GM19023 (cell line): Measurements from ENCODE around the gene C20orf96.

Experiments
- ATAC-seq: cut with Tn5 transposase; IDR thresholded peaks from one replicate; pipeline ENCODE4 v1.9.1; 2021; ENCODE audit warnings: mild to moderate bottlenecking, moderate library complexity; ENCODE audit not compliant: unreplicated experiment

The C20orf96 gene

DNA sequence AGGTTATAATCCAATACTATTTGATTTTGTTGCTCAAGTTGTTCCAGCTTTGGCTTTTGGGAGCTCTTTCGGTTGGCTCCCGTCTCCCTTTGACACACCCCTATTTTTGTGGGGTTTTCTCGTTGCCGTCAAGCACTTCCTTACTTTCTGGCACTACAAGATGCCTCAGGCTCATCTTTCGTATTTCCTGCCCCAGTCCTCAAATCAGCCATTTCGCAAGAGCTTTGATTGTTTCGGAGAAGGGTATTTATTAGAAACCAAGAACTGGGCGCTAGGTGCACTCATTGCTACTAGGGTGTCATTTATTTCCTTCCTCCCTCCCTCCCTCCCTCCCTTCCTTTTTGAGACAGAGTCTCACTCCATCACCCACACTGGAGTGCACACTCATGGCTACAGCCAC is 21.5 kb upstream of the C20orf96 start:
- ATAC-seq: no peak

DNA sequence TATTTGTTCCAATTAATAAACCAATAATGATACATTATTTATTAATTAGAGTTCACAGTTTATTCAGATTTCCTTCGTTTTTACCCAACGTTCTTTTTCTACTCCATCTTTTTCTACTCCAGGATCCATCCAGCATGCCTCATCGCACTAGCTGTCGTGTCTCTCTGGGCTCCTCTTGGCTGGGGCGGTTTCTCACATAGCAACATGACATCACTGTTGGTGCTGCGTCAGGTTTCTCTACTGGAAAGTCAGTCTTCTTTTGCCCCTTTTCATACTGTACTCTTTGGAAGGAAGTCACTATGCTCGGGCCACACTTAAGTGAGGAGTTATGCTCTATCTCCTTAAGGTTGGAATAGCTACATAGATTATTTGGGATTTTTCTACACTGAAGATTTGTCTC is 21.1 kb upstream of the C20orf96 start:
- ATAC-seq: no peak

DNA sequence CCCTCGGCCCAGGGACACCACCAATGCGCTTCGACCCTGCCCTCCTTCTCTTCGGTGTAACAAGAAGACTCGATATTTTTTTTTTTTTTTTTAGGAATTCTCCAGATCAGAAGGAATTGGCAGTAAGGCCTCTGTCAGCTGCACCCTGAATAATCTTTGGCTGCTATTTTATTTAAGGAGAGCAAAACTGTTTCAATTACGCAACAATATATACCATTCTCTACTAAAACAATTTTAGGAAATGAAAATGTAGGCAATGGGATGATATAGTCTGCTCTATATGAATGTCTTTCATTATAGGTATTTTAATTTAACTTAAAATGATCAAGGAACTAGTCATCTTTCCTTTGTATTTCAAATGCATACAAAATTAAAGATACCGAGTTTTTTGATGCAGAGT is 20.1 kb upstream of the C20orf96 start:
- no peak for ATAC-seq

DNA sequence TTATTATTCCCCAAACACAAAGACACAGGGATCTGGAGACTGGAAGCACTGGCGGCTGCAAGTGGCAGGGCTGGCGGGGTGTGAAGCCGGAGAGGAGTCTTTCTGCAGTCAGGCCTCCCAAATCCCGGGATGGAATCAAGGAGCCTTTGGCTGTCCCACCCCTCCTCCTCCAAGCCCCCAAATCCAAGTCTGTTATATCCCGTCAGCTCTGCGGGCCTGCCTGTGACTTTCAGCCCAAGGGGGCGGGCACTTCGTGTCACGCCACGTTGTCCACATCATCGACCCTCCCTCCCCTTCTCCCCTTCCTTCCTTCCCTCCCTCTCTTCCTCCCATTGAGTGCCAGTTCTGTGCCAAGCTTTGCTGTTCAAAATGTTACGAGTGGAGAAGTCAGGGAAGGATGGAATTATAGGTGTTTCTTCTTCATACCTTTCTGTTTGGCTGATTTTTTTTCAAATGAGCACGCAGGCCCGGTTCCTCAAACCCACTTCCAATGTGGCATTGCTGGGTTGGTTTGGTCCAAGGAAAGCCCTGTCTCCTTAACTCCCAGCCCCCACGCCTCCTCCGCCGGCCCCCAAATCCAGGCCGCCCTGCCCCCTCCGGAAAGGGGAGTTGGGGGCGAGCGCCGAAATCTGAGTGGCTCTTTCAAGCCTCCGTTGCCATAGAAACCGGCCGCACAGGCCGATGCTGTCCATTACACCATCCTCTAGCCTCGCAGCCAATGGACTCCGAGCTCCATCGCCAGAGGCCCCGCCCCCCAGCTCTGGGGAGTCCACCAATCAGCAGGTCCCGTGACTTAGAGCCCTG is 19.5 kb upstream of the C20orf96 start:
- ATAC-seq: peak; percentile 99

DNA sequence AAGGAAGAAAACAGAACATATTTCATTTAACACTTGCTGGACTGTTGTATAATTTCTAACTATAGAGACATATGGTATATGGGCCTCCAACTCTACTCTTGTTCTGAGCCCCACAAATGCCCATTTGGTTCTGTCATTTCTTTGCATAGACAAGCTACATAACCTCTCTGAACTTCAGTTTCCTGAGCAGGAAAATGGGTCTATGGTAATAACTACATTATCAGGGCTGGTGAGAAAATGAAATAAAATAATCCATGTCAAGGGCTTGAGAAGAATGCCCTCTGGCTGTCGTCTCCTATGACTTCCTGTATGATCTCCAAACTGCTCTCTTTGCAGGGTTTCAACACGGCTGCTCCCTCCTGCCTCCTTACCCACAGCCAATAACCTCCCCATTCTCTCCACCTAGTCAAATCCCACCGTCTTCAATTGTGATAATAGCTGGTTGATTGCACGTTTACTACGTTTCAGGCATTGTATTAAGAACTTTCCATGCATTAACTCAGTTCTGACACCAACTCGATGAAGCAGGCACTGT is 18.8 kb upstream of the C20orf96 start:
- ATAC-seq: no peak

DNA sequence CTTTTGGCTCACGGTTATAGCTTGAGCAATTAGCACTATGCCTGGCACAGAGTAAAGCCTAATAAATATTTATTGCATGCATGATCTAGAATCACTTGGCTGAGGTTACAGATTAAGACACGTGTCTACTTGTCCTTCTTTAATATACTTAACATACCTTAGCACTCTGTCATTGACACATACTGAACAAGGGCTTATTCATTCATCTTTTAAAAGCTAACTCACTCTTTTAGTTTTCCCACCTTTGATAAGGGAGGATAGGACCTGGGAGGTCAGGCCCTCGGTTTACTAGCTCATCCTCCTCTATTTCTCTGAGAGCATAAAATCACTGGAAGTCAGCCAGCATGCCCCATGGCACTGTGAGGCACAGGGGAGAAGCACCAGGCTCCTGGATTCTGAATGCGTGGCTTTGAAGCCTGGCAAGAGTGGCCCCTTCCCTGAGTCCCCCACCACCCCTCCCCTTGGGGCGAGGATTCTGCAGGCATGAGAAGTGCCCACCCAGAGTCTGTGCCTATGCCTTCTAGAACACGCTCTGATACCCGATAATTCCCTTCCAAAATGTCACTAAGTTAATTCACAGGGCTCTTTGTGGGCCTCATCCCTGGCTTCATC is 18.0 kb upstream of the C20orf96 start:
- no peak for ATAC-seq

DNA sequence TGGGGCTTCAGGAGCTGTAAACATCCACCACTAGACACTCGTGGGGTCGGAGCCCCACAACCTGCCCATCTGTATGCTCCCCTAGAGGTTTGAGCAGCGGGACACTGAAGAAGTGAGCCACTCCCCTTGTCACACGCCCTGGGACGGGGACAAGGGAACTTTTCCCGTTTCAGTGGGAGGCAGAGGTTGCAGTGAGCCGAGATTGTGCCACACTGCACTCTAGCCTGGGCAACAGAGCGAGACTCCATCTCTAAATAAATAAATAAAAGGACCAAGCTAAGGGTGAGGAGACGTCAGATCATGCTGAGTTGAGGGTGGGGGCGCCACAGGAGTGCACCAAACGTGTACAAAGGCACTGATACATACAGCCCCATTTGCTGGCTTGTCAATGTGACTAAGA is 15.2 kb upstream of the C20orf96 start:
- no peak for ATAC-seq

DNA sequence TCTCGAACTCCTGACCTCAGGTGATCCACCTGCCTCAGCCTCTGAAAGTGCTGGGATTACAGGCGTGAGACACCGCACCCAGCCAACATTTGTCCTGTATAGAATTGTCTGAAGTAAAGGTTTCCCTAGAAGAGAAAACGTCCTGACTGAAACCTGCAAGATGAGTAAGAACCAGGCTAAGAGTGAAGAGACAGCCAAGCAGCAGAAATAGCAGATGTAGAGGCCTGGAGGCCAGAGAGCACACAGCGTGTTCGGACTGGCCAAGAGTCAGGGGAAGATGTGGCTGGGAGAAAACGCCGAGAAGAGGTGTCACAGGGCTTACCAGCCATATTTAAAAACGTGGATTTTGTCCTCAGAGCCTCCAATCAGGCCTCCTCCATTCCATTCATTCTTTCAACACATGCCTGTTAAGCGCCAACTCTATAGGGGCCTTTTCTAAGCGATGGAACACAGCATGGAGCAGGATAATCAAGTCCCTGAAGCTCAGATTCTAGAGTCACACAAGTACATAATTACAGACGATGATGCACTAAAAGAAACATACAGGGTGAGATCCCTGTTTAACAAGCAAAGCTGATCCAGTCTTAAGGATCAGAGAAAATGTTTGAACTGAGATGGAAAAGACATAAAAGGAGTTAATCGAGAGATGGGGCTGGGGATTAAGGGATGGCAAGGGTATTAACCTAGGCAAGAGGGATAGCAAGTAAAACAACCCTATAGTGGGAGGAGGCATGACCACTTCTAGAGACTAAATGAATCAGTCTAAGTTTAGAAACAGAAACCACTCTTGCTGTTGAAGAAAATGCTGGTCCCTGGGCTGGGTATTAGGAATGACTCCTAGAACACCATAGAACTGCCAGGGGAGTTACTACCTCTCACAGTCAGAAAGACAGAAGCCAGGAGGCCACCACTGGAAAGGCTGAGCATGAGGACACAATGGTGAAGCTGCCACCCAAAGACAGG is 11.6 kb upstream of the C20orf96 start:
- no peak for ATAC-seq

DNA sequence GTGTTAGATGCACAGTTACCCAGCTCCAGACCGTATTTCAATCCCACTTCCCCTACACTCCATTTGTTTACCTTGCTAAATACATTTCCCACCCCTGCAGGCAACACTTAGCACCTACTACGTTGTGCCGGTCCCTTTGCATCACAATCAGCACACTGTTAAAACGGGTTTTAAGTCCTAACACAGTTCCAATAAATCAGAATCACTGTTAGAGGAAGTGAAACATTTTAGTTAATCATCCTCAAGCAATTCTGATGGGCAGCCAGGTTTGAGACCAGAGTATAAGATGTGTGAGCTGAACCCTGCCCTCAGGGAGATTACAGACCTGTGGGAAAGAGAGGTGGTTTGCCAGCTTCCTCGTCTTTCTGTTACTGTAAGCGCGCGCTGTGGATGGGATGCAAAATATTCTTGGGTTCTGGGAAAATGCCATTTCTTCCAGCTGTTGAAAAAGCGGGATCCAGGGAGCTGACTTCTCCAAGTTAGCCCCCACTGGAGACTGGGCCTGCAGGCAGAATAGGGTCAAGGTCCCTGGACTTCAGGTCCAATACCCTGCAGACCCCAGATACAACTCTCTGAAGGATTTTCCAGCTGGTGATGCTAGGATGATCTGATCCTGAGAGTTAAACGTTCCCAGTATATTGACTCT is 9.9 kb upstream of the C20orf96 start:
- no peak for ATAC-seq

DNA sequence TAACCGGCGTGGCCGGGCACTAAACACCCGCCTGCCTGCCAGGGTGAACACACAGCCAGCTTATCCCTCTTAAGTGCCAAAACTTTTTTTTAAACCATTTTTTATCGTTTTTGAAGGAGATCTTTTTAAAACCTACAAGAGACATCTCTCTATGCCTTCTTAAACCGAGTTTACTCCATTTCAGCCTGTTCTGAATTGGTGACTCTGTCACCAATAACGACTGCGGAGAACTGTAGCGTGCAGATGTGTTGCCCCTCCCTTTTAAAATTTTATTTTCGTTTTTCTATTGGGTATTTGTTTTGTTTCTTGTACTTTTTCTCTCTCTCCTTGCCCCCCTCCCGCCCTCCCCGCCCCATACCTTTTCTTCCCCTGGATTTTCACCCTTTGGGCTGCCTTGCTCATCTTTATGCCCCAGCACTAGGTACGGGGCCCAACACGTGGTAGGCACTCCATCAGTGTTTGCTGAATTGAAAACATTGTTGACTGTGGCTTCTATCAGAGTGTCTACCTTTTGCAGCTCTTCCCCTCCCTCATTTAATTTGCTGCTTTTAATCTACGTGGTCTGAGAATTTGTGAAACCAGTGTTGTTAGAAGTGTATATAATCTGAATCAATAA is 8.3 kb upstream of the C20orf96 start:
- ATAC-seq: no peak

DNA sequence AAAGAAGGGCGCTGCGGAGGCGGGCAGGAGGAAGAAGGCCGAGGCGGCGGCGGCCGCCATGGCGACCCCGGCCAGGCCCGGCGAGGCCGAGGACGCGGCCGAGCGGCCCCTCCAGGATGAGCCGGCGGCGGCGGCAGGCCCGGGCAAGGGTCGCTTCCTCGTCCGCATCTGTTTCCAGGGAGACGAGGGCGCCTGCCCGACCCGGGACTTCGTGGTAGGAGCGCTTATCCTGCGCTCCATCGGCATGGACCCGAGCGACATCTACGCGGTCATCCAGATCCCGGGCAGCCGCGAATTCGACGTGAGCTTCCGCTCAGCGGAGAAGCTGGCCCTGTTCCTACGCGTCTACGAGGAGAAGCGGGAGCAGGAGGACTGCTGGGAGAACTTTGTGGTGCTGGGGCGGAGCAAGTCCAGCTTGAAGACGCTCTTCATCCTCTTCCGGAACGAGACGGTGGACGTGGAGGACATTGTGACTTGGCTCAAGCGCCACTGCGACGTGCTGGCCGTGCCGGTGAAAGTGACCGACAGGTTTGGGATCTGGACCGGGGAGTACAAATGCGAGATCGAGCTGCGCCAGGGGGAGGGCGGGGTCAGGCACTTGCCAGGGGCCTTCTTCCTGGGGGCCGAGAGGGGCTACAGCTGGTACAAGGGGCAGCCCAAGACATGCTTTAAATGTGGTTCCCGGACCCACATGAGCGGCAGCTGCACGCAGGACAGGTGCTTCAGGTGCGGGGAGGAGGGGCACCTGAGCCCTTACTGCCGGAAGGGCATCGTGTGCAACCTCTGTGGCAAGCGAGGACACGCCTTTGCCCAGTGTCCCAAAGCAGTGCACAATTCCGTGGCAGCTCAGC is 7.6 kb upstream of the C20orf96 start:
- ATAC-seq: peak; percentile 31

DNA sequence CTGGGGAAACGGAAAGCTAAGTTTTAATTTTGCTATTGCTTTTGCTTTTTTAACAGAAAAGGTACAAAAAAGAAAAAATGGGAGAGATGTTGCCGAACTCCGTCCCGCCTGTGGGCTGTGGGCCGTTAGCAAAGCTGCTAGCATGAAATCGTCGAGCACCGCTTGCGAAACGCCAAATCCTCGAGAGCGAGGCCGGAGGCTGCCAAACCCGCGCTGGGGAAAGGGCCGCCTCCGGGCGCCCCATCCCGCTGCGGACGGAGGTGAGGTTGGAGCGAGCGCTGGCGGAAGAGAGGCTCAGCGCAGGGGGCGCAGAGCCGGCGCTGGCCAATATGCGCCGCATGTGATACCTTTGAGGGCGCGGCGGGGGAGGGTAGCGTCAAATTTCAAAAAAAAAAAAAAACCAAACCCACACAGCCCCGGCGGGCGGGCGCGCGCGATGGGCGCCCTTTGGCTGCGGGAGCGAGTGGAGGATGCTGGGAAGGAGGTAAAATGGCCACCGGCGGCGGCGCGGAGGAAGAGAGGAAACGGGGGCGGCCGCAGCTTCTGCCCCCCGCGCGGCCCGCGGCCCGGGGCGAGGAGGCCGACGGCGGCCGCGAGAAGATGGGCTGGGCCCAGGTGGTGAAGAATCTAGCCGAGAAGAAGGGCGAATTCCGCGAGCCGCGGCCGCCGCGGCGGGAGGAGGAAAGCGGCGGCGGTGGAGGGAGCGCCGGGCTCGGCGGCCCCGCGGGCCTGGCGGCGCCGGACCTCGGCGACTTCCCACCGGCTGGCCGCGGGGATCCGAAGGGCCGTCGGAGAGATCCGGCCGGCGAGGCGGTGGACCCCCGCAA is 6.8 kb upstream of the C20orf96 start, which contains the start of gene ZCCHC3:
ZCCHC3 (plus strand) TSS at position 473 of the 827 bp plus-strand sequence; CDS start at position 490, 17 bp downstream.
- peak; percentile 80 for ATAC-seq

DNA sequence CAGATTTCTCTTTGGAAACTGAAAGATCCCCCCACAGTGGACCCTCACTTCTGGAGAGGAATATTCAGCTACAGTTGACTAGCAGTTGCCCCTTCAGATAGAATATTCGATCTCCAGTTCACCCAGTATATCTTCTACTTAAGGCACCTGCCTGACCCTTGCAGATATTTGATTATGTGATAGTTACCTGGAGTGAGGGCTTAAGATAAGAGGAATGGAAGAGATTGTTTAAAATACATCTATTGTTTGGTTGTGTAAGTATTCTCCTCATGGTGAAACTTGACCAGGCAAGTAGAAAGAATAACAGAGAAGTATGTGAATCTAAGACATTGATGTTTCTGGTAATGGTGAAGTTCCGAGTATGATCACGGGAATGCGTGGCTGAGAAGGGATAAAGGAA is 5.3 kb upstream of the C20orf96 start:
- ATAC-seq: no peak

DNA sequence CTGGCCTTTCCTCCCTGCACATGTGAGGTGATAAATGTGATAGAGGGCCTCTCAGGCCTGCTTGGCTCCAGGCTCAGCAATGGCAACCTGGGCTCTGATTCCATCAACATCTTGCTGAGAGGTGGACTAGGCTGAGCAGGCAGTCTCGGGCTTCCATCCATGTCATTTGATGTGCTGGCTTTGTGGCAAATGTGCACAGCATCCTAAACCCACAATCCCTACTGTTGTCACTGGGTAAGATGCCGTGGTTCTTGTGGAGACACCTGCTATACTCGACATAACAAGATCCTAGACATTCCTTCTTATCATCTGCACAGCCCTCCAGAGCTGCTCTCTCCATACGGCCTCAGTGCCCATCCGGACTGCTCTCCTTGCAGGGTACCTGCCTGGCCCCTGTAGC is 4.1 kb upstream of the C20orf96 start:
- ATAC-seq: no peak

DNA sequence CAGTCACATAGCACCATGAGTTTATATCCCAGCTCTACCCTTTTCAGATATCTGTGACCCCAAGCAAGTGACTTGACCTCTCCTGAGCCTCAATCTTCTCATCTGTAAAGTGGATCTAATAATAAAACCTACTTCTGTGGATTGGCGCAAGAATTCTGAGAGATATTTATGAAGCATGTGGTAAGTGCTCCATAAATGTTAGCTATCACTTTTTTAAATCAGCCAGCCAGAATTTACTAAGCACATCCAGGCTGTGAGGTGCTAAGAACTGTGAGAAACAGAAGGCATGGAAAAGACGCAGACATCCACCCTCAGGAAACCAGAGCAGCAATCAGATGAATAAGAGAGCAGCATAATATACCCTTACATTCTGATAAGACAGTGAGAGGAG is 862 bp downstream of the C20orf96 start:
- ATAC-seq: no peak

DNA sequence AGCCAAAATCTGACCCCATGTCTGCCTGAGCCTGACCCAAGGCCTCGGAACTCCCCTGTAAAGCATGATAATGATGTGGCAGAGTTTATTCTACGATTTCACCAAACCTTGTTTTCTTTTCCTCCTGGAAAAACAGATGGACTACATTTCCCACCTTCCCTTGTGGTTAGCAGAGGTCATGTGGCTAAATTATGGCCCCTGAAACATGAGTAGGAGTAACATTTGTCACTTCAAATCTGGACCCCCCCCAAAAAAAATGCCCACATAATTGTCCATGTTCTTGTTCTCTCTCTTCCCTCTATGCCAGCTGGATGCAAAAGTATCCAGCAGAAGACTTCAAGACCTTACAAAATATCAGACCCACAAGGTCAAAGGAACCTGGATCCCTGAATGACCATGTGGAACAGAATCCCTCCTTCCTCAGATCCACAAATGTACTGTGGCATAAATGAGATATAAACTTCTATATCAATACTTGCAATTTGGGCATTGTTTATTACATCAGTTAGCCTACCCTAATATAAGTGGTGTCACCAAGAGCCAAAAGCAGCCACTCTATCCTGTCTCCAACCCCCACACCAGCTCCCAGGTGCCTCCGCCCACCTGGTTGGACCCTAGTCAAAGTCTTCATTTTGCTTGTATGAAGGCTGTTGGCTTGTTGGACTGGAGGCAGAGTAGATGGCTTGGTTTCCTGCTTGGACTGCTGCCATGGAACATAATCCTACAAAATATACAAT is 1.4 kb downstream of the C20orf96 start:
- ATAC-seq: no peak

DNA sequence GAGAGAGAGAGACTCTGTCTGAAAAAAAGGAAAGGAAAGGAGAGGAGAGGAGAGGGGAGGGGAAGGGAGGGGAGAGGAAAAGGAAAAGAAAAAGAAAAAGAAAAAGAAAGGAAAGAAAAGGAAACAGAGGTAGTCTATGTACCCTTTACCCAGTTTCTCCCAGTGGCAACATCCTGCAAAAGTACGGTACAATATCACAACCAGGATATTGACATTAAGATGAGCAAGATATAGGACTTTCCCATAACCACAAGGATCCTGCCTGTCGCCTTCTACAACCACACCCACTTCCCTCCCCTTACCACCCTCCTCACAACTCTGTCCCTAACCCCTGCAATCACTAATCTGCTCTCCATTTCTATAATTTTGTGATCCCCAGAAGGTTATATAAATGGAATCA is 4.0 kb downstream of the C20orf96 start:
- ATAC-seq: no peak

DNA sequence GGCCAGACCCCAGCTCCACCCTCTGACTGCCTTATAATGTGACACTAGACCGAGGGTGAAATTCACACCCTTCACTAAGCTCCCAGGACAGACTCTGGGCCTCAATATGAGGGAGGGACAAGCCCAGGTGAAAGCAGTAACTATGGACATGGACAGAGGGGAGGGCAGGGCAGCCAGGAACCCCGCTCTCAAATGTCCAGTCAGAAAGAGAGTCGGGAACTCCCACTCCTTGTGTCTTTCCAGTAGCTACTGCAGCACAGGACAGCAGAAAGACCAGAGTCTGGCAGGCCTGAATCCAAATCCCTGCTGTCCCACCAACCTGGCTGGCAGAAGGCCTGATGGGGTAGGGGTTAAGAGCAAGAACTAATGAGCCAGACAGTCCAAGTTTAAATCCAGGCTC is 6.4 kb downstream of the C20orf96 start:
- ATAC-seq: no peak
